GM12878 (cell line): Measurements from ENCODE around the gene CCNL2. TPM values are rescaled to one million over a fixed set of nuclear protein-coding genes. Genes with fewer than 3 reads are reported as not detected.

Source experiments
- BHLHE40 ChIP-seq, 2 experiments: fragments of 450-650 bp in 1 of 2; IDR thresholded peaks; 2 replicates each; pipeline ENCODE4 v1.6.1; 2011 to 2017; ENCODE audit warnings: low read depth in 2 of 2, borderline replicate concordance in 1 of 2, improper control_type of control experiment in 1 of 2, low read length in 1 of 2, mild to moderate bottlenecking in 1 of 2
- BMI1 ChIP-seq: fragments of 450-650 bp; IDR thresholded peaks from 2 replicates; pipeline ENCODE4 v1.6.1; 2016; ENCODE audit warnings: mild to moderate bottlenecking, moderate library complexity, borderline replicate concordance
- EED ChIP-seq: sonication (generic); IDR thresholded peaks from 2 replicates; pipeline ENCODE4 v1.6.1; 2016; ENCODE audit warnings: antibody characterized with exemption, low read depth
- EZH2 ChIP-seq: IDR thresholded peaks from 2 replicates; pipeline ENCODE4 v1.6.1; 2012; ENCODE audit warnings: low read depth, mild to moderate bottlenecking, control low read depth, inconsistent platforms, low read length, borderline replicate concordance; ENCODE audit not compliant: control insufficient read depth
- FOXK2 ChIP-seq: fragments of 450-650 bp; IDR thresholded peaks from 2 replicates; pipeline ENCODE4 v1.6.1; 2017; ENCODE audit warnings: mild to moderate bottlenecking, moderate library complexity
- GATAD2B ChIP-seq: fragments of 450-650 bp; conservative IDR thresholded peaks from 2 replicates; pipeline ENCODE4 v1.6.1; 2017; ENCODE audit warnings: low read depth, mild to moderate bottlenecking, moderate library complexity
- NR2C1 ChIP-seq: fragments of 450-650 bp; IDR thresholded peaks from 2 replicates; pipeline ENCODE4 v1.6.1; 2017; ENCODE audit warnings: antibody characterized with exemption, mild to moderate bottlenecking, moderate library complexity
- RB1 ChIP-seq: fragments of 450-650 bp; formaldehyde crosslinking; IDR thresholded peaks from 2 replicates; pipeline ENCODE4 v1.6.1; 2017; ENCODE audit warnings: mild to moderate bottlenecking, borderline replicate concordance
- RUNX3 ChIP-seq: IDR thresholded peaks from 2 replicates; pipeline ENCODE4 v1.6.1; 2012; ENCODE audit warnings: low read length, inconsistent platforms
- SMARCA5 ChIP-seq: fragments of 450-650 bp; IDR thresholded peaks from 2 replicates; pipeline ENCODE4 v1.6.1; 2017; ENCODE audit warnings: mild to moderate bottlenecking
- TBL1XR1 ChIP-seq: IDR thresholded peaks from 2 replicates; pipeline ENCODE4 v1.6.1; 2012; ENCODE audit warnings: low read depth, low read length, improper control_type of control experiment
- TCF12 ChIP-seq: IDR thresholded peaks from 2 replicates; pipeline ENCODE4 v1.6.1; 2011; ENCODE audit warnings: low read depth, mild to moderate bottlenecking, low read length
- WRNIP1 ChIP-seq: IDR thresholded peaks from 2 replicates; pipeline ENCODE4 v1.6.1; 2011; ENCODE audit warnings: low read depth, low read length, improper control_type of control experiment, borderline replicate concordance
- ZBED1 ChIP-seq: IDR thresholded peaks from 2 replicates; pipeline ENCODE4 v1.6.1; 2016; ENCODE audit warnings: borderline replicate concordance
- ZZZ3 ChIP-seq: IDR thresholded peaks from 2 replicates; pipeline ENCODE4 v1.6.1; 2011; ENCODE audit warnings: low read depth; ENCODE audit not compliant: control insufficient read depth, insufficient read length
- polyA plus RNA-seq, 11 experiments: library from polyadenylated mRNA; depleted of rRNA in 4 of 11; unstranded in 6 of 11; stranded (reverse) in 5 of 11; fragments of >200 nt; fragmentation: Nextera tagmentation in 4 of 11; fragmentation: Illumina TruSeq in 1 of 11; extraction: Ambion mirVana in 4 of 11; extraction: Trizol in 1 of 11; gene quantifications; 1 replicate in 1 of 11; 2 replicates in 10 of 11; pipeline versions ENCODE4 v1.2.1 to v1.2.3, GENCODE V29; 2011 to 2016; ENCODE audit warnings: inconsistent platforms in 2 of 11, missing spikeins in 2 of 11, low read depth in 1 of 11
- total RNA-seq, 4 experiments: library from RNA; depleted of rRNA in 3 of 4; stranded (reverse); fragments of >200 nt in 3 of 4; fragmentation: Illumina TruSeq in 1 of 4; extraction: Trizol in 1 of 4; gene quantifications; 2 replicates each; pipeline versions ENCODE4 v1.2.1 to v1.2.3, GENCODE V29; 2013 to 2021
- TF ChIP-seq, protein P1 (sequence below): fragments of 450-650 bp; IDR thresholded peaks from 2 replicates; pipeline ENCODE4 v1.6.1; 2017; ENCODE audit warnings: mild to moderate bottlenecking, moderate library complexity
- TF ChIP-seq, protein P2 (sequence below), 3 experiments: IDR thresholded peaks in 2 of 3; conservative IDR thresholded peaks in 1 of 3; 2 replicates each; pipeline ENCODE4 v1.5.1; 2011; ENCODE audit warnings: low read depth in 3 of 3, low read length in 3 of 3, mild to moderate bottlenecking in 3 of 3, control low read depth in 2 of 3, moderate library complexity in 2 of 3, inconsistent platforms in 1 of 3, mixed read lengths in 1 of 3; ENCODE audit not compliant: control insufficient read depth in 2 of 3, insufficient read depth in 1 of 3; ENCODE audit errors: extremely low read depth in 1 of 3
- TF ChIP-seq, protein P3 (sequence below): IDR thresholded peaks from 2 replicates; pipeline ENCODE4 v1.6.1; 2012; ENCODE audit warnings: low read depth, low read length, improper control_type of control experiment
- TF ChIP-seq, protein P4 (sequence below): fragments of 450-650 bp; IDR thresholded peaks from 2 replicates; pipeline ENCODE4 v1.6.1; 2017; ENCODE audit warnings: mild to moderate bottlenecking, moderate library complexity

Gene CCNL2
- total and polyA plus RNA-seq, 10 of the 15 experiments (the other 5 are each of a cell fraction or from before 2014, with no cell fraction given) = 2.1 to 143 (median 101) TPM

DNA sequence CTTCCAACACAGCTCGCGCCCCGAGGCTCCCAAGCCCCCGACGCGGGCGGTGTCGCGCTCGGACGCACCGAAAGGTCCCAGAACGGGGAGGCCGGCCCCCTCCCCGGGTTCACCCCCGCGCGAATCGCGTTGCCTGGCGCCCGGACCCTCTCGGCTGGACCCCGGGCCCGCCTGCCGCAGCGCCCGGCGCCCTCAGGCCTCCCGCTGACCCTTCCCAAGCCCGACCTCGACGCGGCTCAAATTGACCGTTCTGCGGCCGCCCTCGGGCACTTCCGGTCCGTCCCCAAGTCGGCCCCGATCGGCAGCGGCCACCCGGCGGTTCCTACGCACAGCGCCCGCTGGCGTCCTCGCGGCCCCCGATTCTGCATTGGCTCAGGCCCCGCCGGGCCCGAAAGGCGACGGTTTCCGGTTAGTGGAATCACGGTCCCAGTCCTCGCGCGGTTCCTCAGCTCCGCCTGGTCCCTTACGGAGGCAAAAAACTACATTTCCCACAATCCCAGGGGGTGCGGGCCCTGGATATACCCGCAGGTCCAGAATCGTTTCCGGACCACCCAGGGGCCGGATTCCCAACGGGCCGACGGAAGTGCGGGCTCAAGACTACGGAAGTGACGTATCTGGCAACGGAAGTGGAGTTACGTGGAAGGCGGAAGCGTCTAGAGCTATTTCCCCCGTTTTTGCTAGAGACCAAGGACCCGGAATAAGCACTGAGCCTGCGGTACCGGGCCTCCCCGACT, 24.0 kb downstream of the CCNL2 start, which contains the start of gene AURKAIP1 (continued):
- TF ChIP-seq, protein P1, sequence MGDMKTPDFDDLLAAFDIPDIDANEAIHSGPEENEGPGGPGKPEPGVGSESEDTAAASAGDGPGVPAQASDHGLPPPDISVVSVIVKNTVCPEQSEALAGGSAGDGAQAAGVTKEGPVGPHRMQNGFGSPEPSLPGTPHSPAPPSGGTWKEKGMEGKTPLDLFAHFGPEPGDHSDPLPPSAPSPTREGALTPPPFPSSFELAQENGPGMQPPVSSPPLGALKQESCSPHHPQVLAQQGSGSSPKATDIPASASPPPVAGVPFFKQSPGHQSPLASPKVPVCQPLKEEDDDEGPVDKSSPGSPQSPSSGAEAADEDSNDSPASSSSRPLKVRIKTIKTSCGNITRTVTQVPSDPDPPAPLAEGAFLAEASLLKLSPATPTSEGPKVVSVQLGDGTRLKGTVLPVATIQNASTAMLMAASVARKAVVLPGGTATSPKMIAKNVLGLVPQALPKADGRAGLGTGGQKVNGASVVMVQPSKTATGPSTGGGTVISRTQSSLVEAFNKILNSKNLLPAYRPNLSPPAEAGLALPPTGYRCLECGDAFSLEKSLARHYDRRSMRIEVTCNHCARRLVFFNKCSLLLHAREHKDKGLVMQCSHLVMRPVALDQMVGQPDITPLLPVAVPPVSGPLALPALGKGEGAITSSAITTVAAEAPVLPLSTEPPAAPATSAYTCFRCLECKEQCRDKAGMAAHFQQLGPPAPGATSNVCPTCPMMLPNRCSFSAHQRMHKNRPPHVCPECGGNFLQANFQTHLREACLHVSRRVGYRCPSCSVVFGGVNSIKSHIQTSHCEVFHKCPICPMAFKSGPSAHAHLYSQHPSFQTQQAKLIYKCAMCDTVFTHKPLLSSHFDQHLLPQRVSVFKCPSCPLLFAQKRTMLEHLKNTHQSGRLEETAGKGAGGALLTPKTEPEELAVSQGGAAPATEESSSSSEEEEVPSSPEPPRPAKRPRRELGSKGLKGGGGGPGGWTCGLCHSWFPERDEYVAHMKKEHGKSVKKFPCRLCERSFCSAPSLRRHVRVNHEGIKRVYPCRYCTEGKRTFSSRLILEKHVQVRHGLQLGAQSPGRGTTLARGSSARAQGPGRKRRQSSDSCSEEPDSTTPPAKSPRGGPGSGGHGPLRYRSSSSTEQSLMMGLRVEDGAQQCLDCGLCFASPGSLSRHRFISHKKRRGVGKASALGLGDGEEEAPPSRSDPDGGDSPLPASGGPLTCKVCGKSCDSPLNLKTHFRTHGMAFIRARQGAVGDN = peak; percentile 80
- TF ChIP-seq TBL1XR1 (peak; percentile 32; the same call in 1 of the 2 replicates), GATAD2B (peak; percentile 94), RUNX3 (peak; percentile 83), BHLHE40 (IDR thresholded peaks at IDR 0.05; ENCODE audit: borderline replicate concordance in 1 of 2, low read depth in 2 of 2, low read length in 1 of 2) (peak; percentile 67 to 80; a peak in 2 of 4 replicates), BMI1 (no peak), TCF12 (no peak), FOXK2 (peak; percentile 64), RB1 (peak; percentile 99), SMARCA5 (peak; percentile 99), EZH2 (no peak), ZBED1 (no peak), ZZZ3 (no peak), EED (no peak), WRNIP1 (0 out of 2 replicates have a peak, but pooled peaks have one; percentile 35), NR2C1 (peak; percentile 97)
- TF ChIP-seq, protein P2, sequence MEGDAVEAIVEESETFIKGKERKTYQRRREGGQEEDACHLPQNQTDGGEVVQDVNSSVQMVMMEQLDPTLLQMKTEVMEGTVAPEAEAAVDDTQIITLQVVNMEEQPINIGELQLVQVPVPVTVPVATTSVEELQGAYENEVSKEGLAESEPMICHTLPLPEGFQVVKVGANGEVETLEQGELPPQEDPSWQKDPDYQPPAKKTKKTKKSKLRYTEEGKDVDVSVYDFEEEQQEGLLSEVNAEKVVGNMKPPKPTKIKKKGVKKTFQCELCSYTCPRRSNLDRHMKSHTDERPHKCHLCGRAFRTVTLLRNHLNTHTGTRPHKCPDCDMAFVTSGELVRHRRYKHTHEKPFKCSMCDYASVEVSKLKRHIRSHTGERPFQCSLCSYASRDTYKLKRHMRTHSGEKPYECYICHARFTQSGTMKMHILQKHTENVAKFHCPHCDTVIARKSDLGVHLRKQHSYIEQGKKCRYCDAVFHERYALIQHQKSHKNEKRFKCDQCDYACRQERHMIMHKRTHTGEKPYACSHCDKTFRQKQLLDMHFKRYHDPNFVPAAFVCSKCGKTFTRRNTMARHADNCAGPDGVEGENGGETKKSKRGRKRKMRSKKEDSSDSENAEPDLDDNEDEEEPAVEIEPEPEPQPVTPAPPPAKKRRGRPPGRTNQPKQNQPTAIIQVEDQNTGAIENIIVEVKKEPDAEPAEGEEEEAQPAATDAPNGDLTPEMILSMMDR (IDR thresholded peaks at IDR 0.05 in 2 of 3, conservative IDR thresholded peaks at IDR 0.05 in 1 of 3; ENCODE audit: control insufficient read depth in 2 of 3, extremely low read depth in 1 of 3, insufficient read depth in 1 of 3, low read depth in 3 of 3, low read length in 3 of 3) = peak in 2 of 3 experiments; percentile 33 to 35; a peak in 3 of 6 replicates
- TF ChIP-seq, protein P3, sequence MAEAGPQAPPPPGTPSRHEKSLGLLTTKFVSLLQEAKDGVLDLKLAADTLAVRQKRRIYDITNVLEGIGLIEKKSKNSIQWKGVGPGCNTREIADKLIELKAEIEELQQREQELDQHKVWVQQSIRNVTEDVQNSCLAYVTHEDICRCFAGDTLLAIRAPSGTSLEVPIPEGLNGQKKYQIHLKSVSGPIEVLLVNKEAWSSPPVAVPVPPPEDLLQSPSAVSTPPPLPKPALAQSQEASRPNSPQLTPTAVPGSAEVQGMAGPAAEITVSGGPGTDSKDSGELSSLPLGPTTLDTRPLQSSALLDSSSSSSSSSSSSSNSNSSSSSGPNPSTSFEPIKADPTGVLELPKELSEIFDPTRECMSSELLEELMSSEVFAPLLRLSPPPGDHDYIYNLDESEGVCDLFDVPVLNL = no peak
- TF ChIP-seq, protein P4, sequence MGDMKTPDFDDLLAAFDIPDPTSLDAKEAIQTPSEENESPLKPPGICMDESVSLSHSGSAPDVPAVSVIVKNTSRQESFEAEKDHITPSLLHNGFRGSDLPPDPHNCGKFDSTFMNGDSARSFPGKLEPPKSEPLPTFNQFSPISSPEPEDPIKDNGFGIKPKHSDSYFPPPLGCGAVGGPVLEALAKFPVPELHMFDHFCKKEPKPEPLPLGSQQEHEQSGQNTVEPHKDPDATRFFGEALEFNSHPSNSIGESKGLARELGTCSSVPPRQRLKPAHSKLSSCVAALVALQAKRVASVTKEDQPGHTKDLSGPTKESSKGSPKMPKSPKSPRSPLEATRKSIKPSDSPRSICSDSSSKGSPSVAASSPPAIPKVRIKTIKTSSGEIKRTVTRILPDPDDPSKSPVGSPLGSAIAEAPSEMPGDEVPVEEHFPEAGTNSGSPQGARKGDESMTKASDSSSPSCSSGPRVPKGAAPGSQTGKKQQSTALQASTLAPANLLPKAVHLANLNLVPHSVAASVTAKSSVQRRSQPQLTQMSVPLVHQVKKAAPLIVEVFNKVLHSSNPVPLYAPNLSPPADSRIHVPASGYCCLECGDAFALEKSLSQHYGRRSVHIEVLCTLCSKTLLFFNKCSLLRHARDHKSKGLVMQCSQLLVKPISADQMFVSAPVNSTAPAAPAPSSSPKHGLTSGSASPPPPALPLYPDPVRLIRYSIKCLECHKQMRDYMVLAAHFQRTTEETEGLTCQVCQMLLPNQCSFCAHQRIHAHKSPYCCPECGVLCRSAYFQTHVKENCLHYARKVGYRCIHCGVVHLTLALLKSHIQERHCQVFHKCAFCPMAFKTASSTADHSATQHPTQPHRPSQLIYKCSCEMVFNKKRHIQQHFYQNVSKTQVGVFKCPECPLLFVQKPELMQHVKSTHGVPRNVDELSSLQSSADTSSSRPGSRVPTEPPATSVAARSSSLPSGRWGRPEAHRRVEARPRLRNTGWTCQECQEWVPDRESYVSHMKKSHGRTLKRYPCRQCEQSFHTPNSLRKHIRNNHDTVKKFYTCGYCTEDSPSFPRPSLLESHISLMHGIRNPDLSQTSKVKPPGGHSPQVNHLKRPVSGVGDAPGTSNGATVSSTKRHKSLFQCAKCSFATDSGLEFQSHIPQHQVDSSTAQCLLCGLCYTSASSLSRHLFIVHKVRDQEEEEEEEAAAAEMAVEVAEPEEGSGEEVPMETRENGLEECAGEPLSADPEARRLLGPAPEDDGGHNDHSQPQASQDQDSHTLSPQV = peak; percentile 81
